GM19452 (cell line): Measurements from ENCODE around the gene POLG2.

ENCODE experiments used
- ATAC-seq: cut with Tn5 transposase; IDR thresholded peaks from one replicate; pipeline ENCODE4 v1.9.1; 2021; ENCODE audit not compliant: unreplicated experiment

POLG2 gene

DNA sequence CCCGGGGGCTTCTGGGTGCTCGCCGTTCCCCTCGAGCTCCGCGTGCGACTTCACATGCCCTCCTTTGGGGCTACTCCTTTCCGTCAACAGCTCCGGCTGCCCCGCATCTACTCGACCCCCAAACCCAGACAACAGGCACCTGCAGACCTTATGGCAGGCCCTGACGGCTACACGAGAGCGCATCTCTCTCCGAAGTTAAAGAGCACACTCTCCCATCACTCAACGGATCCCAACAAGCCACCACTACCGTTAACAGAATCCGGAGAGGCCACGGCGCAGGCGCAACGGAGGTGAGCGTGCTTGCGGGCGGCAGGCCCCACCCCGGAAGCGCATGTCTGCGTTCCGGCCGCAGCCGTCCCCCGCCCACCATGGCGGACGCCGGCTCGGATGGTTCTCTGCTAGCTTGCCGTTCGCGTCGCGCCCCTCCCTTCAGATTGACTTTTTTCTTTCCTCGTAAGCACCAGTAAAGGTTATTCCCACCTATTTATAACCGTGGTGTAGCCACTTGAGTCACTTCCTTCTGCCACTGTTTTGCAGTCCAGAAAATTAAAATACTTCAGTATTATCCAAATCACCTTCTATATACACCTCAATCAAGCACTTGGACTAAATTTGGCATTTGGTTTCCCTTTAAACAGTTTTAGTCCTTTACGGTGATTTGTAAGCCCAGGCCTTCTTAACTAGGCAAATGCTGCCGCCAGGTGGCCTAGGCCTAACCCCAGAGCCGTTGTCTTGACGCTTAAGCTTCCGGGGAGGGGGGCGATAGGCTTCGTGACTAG is at the start of gene POLG2:
Gene POLG2 (minus strand): TSS at position 269 of the 779 bp plus-strand sequence. CDS start 86 bp downstream, at position 183.
- ATAC-seq, result peak; percentile 84

GRCh38 chr17:64544742-64545141 is 47.9 kb upstream of the POLG2 start:
- ATAC-seq, result no peak

DNA sequence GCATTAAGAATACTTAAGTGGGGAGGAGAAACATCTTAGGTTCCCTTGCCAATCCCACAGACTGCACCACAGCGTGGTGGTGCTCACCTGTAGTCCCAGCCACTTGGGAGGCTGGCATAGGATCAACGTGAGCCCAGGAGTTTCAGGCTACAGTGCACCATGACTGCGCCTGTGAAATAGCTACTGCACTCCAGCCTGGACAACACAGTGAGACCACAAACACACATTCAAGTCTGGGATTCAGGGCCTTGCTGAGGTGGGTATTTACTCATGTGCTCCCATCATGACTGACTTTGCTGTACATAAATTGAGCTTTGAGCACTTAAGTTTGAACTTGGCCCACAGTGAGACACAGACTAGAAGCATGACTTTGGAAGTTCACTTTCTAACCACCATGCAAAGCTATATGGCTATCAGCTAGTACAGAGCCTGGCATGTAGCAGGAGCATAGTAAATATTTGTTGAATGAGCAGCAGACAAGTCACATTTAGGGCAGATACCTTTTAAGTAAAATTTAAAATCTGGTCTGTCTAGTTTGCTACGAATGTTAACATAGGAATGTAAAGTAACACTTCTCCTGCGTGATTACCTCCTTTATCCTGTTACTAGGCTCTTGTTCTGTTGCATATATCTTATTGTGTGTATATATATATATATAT is 43.4 kb upstream of the POLG2 start:
- no peak for ATAC-seq

DNA sequence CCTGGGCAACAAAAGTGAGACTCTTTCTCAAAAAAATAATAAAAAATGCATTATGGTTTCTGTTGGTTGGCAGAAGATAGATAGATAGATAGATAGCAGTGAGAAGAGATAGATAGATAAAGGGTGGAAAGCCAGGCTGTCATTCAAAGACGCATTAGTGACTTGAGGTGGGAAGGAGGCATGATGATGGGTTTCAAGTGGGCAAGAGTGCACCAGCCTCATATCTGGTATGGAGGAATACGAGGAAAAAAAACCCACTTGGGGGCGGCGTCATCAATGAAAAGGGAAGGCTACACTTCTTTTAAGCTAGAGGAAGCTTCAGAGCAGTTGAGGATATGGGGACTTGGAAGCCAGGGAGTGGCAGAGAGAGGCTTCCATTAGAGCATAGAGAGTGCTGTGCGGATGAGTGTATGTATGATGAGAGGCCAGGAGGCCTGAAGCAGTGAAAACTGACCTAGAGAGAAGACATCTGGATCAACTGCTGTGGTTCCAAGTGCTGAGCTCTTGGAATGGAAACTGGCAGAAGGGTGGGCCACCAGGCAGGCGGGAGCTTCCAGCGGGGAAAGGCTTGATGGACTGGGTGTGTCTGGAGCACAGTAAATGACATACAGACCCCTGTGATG is 41.8 kb upstream of the POLG2 start:
- ATAC-seq, result no peak

- ATAC-seq, result no peak
Observed at GRCh38 chr17:64537488-64537887, 40.6 kb upstream of the POLG2 start.

DNA sequence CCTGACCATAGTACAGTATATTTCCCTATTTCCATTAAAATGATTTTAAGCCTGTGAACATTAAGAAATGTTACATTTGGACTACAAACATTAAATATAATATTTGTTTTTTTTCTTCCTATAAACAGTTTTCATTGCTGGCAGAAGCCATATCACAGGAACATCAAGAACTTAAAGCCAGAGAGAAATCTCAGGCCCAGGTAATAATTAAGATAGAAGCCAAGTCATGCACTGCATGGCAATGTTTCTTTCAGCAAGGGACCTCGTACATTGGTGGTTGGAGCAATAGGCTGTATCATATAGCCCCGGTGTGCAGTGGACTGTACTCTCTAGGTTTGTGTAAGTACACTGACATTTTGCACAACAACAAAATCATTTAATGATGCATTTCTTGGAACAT is 40.1 kb upstream of the POLG2 start:
- ATAC-seq, result no peak

DNA sequence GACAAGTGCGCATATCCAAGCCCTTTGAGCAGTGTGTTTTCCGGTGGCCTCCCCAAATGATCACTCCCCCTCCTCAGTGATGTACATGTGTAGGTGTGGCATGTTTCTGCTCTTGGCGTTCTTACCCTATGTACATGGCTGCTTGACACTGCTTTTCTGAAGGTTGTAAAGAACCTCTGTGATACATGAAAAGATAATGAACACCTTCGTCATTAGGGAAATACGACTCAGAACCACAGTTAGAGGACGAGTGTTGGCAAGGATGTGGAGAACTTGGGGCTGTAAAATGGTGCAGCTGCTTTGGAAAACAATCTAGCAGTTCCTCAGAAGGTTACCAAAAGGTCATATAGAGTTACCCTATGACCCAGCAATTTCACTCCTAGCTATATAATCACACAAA is 38.5 kb upstream of the POLG2 start:
- no peak for ATAC-seq

DNA sequence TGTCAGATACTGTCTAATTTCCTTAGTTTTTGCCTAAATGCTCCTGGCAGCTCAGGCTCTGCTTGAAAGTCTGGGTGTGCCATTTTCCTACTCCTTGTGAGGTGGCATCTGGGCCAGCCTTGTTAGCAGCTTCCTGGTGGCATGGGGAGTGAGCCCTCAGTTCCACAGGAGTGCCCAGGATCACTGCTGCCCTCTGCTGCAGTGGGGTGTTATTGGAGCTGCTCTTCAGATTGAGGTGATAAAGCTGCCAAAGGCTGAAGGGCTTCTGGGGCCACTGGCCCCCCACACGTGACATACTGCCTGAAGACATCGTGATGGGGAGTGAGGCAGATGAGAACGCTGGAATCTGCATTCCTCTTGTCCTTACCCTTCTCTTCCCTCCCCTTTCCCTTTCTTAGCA is 37.3 kb upstream of the POLG2 start:
- no peak for ATAC-seq

DNA sequence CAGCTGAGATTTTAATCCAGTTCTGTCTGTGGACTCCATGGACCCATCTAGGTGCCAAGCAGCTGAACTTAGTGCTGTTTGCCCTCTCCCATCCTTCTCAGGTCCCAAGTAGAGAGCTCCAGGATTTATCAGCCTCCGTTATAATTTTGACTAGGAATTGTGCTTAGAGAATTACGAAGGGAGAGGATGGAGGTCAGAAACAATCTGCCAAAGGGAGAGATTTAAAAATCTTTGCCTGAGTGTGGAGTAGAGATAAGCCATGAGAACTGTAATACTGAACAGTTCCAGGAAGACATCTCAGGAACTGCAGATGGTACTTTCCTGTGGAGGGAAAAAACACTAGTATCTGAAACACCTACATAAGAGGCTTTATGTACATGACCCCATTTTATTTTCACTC is 36.9 kb upstream of the POLG2 start:
- no peak for ATAC-seq

GRCh38 chr17:64532409-64532808 is 35.6 kb upstream of the POLG2 start:
- ATAC-seq, result no peak

- ATAC-seq, result no peak
Observed at GRCh38 chr17:64531955-64532371, 35.1 kb upstream of the POLG2 start.

GRCh38 chr17:64529221-64529620 is 32.4 kb upstream of the POLG2 start:
- ATAC-seq, result no peak

- ATAC-seq, result no peak
Observed at GRCh38 chr17:64527914-64528313, 31.1 kb upstream of the POLG2 start.

GRCh38 chr17:64520359-64520758 is 23.5 kb upstream of the POLG2 start:
- no peak for ATAC-seq

- ATAC-seq, result no peak
Observed at GRCh38 chr17:64519601-64520000, 22.7 kb upstream of the POLG2 start.

DNA sequence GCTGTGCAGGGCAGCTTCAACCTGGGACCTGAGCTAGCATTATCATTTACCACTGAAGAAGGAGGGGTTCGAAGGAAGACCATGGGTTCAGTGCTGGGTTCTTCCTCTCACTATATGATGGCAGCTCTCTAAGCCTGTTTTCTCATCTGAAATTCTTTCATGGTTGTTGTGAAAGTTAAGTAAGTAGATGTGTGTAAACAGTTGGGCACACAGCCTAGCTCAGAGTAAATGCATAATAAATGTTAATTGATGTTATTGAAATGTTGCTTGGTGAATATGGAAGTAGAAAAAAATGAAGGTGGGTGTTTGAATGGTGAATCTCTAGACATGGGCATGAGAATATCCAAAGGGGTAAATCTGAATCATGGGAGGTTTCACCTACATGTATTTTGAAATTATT is 19.0 kb upstream of the POLG2 start:
- ATAC-seq, result no peak

DNA sequence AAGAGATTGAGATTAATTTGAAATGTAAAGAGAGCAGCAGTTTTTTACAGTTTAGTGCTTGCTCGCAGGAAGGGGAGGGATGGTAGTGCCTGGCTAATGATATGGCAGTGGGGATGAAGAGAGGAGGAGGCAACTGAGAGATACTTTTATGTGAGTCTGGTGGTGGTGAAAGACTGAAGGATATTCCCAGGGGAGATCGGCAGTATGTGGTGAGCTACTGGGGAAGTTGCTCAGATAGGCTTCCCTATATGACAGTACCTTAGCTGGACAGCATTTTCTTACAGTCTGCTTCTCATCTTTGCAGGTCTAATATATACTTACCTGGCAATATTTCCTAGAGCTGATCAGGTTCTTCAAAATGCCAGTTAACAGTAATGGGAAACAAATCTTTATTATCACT is 18.6 kb upstream of the POLG2 start:
- no peak for ATAC-seq

DNA sequence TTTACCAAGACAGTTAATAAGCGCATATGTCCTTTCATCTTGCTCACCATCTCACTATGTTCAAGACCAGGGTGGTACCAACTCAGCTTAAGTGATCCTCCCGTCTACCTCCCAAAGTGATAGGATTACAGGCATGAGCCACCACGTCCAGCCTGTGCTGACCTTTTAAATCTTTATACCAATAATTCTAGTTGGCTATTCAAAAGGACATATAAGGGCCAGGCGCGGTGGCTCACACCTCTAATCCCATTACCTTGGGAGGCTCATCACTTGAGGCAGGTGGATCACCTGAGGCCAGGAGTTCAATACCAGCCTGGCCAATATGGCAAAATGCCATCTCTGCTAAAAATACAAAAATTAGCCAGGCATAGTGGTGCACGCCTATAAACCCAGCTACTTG is 12.3 kb upstream of the POLG2 start:
- ATAC-seq, result no peak

DNA sequence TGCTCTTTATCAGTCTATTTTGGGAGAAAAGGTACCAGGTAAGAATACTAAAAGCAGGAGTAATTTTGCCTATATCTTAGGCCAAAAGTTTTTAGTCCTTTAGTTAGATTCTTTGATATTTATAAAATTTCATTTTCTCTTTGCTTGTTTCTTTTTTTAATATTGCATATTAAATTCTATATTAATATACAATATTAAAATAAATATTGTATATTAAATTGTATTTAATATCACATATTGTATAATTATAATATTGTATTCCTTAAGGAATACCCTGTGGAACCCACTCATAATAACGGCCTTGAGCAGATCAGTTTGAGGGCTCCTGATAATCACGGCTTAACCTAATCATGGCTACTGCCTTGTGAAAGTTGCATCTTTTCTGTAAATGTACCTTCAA is 11.8 kb upstream of the POLG2 start:
- no peak for ATAC-seq

- ATAC-seq, result peak; percentile 12
Observed at GRCh38 chr17:64507413-64507782, 10.5 kb upstream of the POLG2 start.

GRCh38 chr17:64506576-64507412 is 9.9 kb upstream of the POLG2 start, which contains the start of gene CEP95:
Gene CEP95, plus strand, starts transcription at chr17:64506977. Its CDS starts 121 bp downstream, at chr17:64507098.
- ATAC-seq, result peak; percentile 61
